ENCODE results near the gene CDCP1.

The CDCP1 gene

GRCh38 chr3:45154641-45155147, 8.5 kb upstream of the CDCP1 start:
- no peak for TF ChIP-seq CTCF (conservative IDR thresholded peaks at IDR 0.05; ENCODE audit: control insufficient read depth, insufficient read depth, low read depth, low read length)
- peak; percentile 58 for DNase-seq (ENCODE audit: low read depth)

GRCh38 chr3:45153658-45154437, 7.7 kb upstream of the CDCP1 start:
- no peak overlapping the region for H3K4me3 ChIP-seq (ENCODE audit: control insufficient read depth, low read depth, low read length)
- DNase-seq (ENCODE audit: low read depth) = no peak
- TF ChIP-seq CTCF (conservative IDR thresholded peaks at IDR 0.05; ENCODE audit: control insufficient read depth, insufficient read depth, low read depth, low read length) = no peak

More at GRCh38 chr3:45154641-45155147, 8.5 kb upstream of the CDCP1 start:
- no peak overlapping the region for H3K4me3 ChIP-seq (ENCODE audit: control insufficient read depth, low read depth, low read length)

DNA sequence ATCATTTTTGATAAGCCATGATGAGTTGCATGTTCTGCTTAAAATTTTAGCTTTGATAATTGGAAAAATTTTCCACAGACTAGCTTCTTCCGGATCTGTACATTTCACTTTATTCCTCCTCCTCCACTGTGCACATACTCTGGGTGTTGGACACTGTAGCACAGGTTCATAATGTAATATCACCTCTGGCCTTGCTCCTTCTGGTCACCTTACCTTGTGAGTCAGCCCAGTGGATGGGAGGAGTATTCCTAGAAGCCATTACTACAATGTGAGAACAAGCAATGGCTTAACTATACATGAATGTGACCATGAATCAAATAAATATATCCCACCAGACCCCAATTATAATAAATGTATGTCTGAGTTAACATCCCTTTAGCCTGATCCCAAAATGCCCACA, 6.1 kb upstream of the CDCP1 start:
- no peak for TF ChIP-seq CTCF (conservative IDR thresholded peaks at IDR 0.05; ENCODE audit: control insufficient read depth, insufficient read depth, low read depth, low read length)
- no peak for DNase-seq (ENCODE audit: low read depth)
- H3K4me3 ChIP-seq (ENCODE audit: control insufficient read depth, low read depth, low read length) = no peak overlapping the region

DNA sequence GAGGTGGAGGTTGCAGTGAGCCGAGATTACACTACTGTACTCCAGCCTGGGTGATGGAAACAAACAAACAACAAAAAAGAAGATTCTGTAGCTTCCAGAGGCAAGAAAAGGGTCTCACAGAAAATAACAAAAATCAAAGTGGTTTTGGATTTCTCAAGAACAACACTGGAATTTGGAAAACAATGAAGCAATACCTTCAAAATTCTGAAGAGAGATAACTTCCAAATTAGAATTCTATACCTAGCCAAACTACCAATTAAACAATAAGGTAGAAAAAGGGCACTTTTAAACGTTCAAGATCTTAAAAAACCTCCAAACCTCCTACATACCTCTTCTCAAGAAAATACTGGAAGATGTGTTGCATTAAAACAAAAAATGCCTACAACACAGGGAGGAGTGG, 4.9 kb upstream of the CDCP1 start:
- TF ChIP-seq CTCF (conservative IDR thresholded peaks at IDR 0.05; ENCODE audit: control insufficient read depth, insufficient read depth, low read depth, low read length) = no peak
- H3K4me3 ChIP-seq (ENCODE audit: control insufficient read depth, low read depth, low read length) = no peak overlapping the region
- no peak for DNase-seq (ENCODE audit: low read depth)

DNA sequence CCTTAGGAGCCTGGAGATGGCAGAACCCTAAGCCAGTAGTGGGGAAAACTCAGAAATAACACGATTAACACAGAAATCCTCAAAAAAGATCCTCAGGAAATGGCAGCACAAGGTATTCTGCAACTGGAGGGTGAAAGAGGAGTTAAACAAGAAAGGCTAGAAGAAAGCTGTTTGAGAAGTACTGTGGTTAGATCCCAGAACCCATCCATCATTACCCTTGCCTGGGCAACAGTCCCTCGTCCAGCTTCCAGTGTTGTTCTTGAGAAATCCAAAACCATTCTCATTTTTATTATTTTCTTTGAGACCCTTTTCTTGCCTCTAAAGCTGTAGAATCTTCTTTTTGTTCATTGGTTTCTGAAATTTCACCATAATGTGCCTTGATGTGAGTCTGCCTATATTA, 2.7 kb upstream of the CDCP1 start:
- TF ChIP-seq CTCF (conservative IDR thresholded peaks at IDR 0.05; ENCODE audit: control insufficient read depth, insufficient read depth, low read depth, low read length) = no peak
- DNase-seq (ENCODE audit: low read depth) = no peak
- no peak overlapping the region for H3K4me3 ChIP-seq (ENCODE audit: control insufficient read depth, low read depth, low read length)

DNA sequence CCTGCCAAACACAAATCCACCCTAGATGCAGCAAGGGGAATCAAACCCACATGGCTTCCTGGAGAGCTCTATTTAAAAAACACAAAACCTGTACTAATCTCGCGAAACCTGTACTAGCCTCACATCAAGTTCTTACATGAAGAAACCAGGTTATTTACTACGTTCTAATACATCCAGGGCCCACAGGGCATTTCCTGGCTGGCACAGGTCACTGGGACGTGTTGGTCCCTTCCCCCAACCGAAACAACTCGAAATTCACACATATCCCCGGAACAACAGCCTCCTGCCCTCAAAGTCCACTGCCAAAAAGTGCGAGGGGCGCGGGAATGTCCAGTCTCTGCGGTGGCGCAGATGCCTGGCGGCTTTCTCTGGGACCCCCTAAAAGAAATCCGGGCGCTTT, 955 bp downstream of the CDCP1 start:
- peak overlapping the region; percentile 72 for H3K4me3 ChIP-seq (ENCODE audit: control insufficient read depth, low read depth, low read length)
- DNase-seq (ENCODE audit: low read depth) = no peak
- no peak for TF ChIP-seq CTCF (conservative IDR thresholded peaks at IDR 0.05; ENCODE audit: control insufficient read depth, insufficient read depth, low read depth, low read length)
